Kidney (tissue), 14 donors: ENCODE data around the gene POLR1B. TPM values are rescaled to one million over a fixed set of nuclear protein-coding genes. Genes with fewer than 3 reads are reported as not detected.
"Not testable (repeated sequence)": the region's sequence is repeated elsewhere in the genome, so short reads cannot be mapped to it uniquely, and the experiment has no call there.

Experiments
- DNase-seq, 5 donors: peaks; one replicate each; pipeline ENCODE4 v3.0.0-alpha.2; 2013 to 2020
- FAIRE-seq: peaks from 2 replicates; lab custom pipeline; 2012; peaks lifted over from hg19 to GRCh38; lab: Jason Lieb, UNC
- H3K27ac ChIP-seq, 2 donors: one replicate each; pipeline ENCODE4 v1.7.0; 2013; ENCODE audit warnings: low read depth in 2 of 2, low read length in 2 of 2, inconsistent platforms in 1 of 2
- H3K27me3 ChIP-seq: one replicate; pipeline ENCODE4 v1.7.1; 2013; ENCODE audit warnings: low read length, inconsistent platforms; ENCODE audit not compliant: control insufficient read depth, insufficient read depth
- H3K36me3 ChIP-seq, 3 donors: one replicate each; pipeline versions ENCODE4 v1.7.0 to v1.7.1; 2013; ENCODE audit warnings: low read length in 3 of 3, control low read depth in 1 of 3, inconsistent platforms in 1 of 3; ENCODE audit not compliant: insufficient read depth in 3 of 3, control insufficient read depth in 2 of 3
- H3K4me1 ChIP-seq, 3 donors: one replicate each; pipeline versions ENCODE4 v1.7.0 to v1.7.1; 2013; ENCODE audit warnings: low read length in 3 of 3, inconsistent platforms in 1 of 3, low read depth in 1 of 3; ENCODE audit not compliant: control insufficient read depth in 2 of 3, insufficient read depth in 2 of 3
- H3K4me3 ChIP-seq, 3 donors: one replicate each; pipeline versions ENCODE4 v1.7.0 to v1.8.1; 2013; ENCODE audit warnings: low read length in 3 of 3, control low read depth in 1 of 3, inconsistent platforms in 1 of 3
- H3K9ac ChIP-seq, 3 donors: one replicate each; pipeline versions ENCODE4 v1.7.0 to v1.7.1; 2013; ENCODE audit warnings: low read length in 3 of 3, control low read depth in 1 of 3, inconsistent platforms in 1 of 3
- H3K9me3 ChIP-seq, 3 donors: one replicate each; pipeline versions ENCODE4 v1.7.0 to v1.7.1; 2013; ENCODE audit warnings: low read length in 3 of 3, control low read depth in 1 of 3, inconsistent platforms in 1 of 3; ENCODE audit not compliant: control insufficient read depth in 2 of 3, insufficient read depth in 1 of 3
- intact Hi-C: fragments of 100-400 bp; cut with DNase I; formaldehyde crosslinking; loops from one replicate; pipeline ENCODE4 v1.11.1; 2022
- polyA plus RNA-seq: library from polyadenylated mRNA; stranded (reverse); fragments of 350-450 nt; fragmentation: Illumina TruSeq; extraction: RNeasy Lipid Tissue Mini Kit (QIAGEN cat#74804); gene quantifications from one replicate; pipeline ENCODE4 v1.2.3, GENCODE V29; 2014; ENCODE audit warnings: low read depth, low replicate concordance; ENCODE audit not compliant: insufficient read depth
- total RNA-seq: library from RNA; stranded (reverse); fragmentation: NEBNext Ultra II Directional; extraction: Animal tissue kit (Norgen Biotek cat#: 25700); gene quantifications from one replicate; pipeline ENCODE4 v1.2.1, GENCODE V29; 2021
- TF ChIP-seq, protein P1 (sequence below): IDR thresholded peaks from 3 replicates; pipeline ENCODE4 v1.5.1; 2012; ENCODE audit warnings: mild to moderate bottlenecking, moderate library complexity, borderline replicate concordance; ENCODE audit not compliant: insufficient read depth; ENCODE audit errors: extremely low read depth
- donor health status: control.
- donor health status: control.
- donor health status: control.
- donor health status: control.
- donor health status: control.
- donor health status: DM: yes; HTN: yes; CAD: no.
- donor health status: Normal renal cell carcinoma (clear cell type).

Gene POLR1B
- total and polyA plus RNA-seq, 2 donors from 2014 or later = 6.0 to 24.4 TPM

DNA sequence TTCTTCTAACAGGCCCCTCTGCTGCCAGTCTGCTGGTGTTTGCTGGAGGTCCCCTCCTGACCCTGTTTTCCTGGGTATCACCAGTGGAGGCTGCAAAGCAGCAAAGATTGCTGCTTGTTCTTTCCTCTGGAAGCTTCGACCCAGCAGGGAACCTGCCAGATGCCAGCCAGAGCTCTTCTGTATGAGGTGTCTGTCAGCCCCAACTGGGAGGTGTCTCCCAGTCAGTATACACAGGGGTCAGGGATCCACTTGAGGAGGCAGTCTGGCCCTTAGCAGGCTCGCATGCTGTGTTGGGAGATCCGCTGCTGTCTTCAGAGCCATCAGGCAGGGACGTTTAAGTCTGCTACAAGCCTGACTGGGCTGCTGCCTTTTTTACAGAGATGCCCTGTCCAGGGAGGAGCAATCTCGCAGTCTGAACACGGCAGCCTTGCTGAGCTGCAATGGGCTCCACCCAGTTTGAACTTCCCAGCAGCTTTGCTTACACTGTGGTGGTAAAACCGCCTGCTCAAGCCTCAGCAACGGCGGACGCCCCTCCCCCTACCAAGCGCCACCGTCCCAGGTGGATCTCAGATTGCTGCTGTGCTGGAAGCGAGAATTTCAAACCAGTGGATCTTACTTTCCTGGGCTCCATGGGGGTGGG, 72.1 kb downstream of the POLR1B start:
- TF ChIP-seq, protein P1, sequence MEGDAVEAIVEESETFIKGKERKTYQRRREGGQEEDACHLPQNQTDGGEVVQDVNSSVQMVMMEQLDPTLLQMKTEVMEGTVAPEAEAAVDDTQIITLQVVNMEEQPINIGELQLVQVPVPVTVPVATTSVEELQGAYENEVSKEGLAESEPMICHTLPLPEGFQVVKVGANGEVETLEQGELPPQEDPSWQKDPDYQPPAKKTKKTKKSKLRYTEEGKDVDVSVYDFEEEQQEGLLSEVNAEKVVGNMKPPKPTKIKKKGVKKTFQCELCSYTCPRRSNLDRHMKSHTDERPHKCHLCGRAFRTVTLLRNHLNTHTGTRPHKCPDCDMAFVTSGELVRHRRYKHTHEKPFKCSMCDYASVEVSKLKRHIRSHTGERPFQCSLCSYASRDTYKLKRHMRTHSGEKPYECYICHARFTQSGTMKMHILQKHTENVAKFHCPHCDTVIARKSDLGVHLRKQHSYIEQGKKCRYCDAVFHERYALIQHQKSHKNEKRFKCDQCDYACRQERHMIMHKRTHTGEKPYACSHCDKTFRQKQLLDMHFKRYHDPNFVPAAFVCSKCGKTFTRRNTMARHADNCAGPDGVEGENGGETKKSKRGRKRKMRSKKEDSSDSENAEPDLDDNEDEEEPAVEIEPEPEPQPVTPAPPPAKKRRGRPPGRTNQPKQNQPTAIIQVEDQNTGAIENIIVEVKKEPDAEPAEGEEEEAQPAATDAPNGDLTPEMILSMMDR = no peak
- Histone ChIP-seq H3K9me3 (no peaks in the 10 kb centered on the region), H3K4me3 (no peak overlapping the region), H3K27ac (no peak overlapping the region), H3K27me3 (no peaks in the 10 kb centered on the region), H3K4me1 (no peaks in the 10 kb centered on the region), H3K36me3 (no peaks in the 10 kb centered on the region), H3K9ac (no peak overlapping the region)
- FAIRE-seq (no peak), DNase-seq (peak in 4 of 5 donors; percentile 14 to 56 (median 32))
- intact Hi-C loops = no loop called here

DNA sequence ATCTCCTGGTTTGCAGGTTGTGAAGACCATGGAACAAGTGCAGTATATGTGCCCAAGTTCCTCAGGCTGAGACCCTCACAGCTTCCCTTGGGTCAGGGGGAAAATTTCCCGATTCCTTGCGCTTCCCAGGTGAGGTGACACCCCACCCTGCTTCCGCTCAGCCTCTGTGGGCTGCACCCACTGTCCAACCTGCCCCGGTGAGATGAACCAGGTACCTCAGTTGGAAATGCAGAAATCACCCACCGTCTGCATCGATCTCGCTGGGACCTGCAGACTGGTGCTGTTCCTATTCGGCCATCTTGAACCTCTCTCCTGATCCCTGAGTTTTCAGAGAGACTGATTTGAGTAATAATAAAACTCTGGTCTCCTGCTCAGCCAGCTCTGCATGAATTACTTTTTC, 72.8 kb downstream of the POLR1B start:
- H3K27ac ChIP-seq = no peak overlapping the region
- intact Hi-C loops = no loop called here
- no peak for DNase-seq
- FAIRE-seq = no peak
- TF ChIP-seq, protein P1 = no peak
- H3K27me3 ChIP-seq = no peaks in the 10 kb centered on the region
- H3K9ac ChIP-seq = no peak overlapping the region
- H3K4me1 ChIP-seq = no peaks in the 10 kb centered on the region
- no peak overlapping the region for H3K4me3 ChIP-seq
- H3K9me3 ChIP-seq = no peaks in the 10 kb centered on the region
- no peaks in the 10 kb centered on the region for H3K36me3 ChIP-seq

DNA sequence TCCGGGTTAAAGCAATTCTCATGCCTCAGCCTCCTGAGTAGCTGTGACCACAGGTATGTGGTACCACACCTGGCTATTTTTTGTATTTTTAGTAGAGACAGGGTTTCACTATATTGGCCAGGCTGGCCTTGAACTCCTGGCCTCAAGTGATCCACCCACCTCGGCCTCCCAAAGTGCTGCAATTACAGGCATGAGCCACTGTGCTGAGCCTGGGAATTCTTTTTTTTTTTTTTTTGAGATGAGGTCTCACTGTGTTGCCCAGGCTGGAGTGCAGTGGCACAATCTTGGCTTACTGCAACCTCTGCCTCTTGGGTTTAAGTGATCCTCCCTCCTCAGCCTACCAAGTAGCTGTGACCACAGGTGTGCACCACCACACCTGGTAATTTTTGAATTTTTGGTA, 73.5 kb downstream of the POLR1B start:
- H3K4me1 ChIP-seq, FAIRE-seq, H3K27me3 ChIP-seq, DNase-seq, H3K36me3 ChIP-seq, intact Hi-C loops, H3K9me3 ChIP-seq, H3K9ac ChIP-seq, H3K27ac ChIP-seq, H3K4me3 ChIP-seq: not testable (repeated sequence)

DNA sequence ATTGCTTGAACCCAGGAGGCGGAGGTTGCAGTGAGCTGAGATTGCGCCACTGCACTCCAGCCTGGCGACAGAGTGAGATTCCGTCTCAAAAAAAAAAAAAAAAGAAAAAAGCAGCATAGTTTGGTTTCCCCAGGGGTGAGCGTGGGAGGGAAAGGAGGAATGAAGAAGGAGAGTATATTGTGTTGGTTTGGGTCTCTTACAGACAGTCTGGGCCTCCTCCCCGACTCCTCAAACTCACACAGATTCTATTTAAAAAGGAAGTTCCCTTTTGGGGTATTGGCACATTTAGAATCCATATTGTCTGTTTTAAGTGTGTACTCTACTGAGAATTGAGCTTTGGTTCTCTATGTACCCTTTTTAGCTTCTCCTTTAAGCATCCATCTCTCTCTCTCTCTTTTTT, 76.1 kb downstream of the POLR1B start:
- Histone ChIP-seq H3K9ac (no peak overlapping the region), H3K36me3 (no peaks in the 10 kb centered on the region), H3K4me3 (no peak overlapping the region), H3K27ac (no peak overlapping the region), H3K27me3 (no peaks in the 10 kb centered on the region), H3K9me3 (no peaks in the 10 kb centered on the region), H3K4me1 (no peaks in the 10 kb centered on the region)
- FAIRE-seq (no peak), DNase-seq (no peak)
- intact Hi-C loops = no loop called here
- TF ChIP-seq, protein P1 = no peak
